ENCODE results near the gene BCHE.

BCHE gene

DNA sequence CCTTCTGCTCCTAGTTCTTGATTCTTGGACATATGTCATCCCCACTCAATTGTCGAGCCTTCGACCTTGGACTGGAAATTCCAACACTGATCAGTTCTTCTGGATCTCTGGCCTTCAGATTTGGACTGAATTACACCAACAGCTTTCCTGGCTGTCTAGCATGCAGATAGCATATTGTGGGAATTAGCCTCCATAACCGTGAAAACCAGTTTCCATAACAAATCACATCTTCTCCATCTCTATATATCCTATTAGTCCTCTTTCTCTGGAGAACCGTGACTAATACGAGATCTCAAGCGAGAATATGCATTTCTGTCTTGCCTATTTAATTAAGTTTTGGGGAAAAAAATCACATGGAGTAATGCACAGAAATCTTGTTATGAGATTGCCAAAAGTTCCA is 8.8 kb upstream of the BCHE start:
- no peak overlapping the region for H3K4me3 ChIP-seq (ENCODE audit: low read depth, low read length)
- TF ChIP-seq, protein P1, sequence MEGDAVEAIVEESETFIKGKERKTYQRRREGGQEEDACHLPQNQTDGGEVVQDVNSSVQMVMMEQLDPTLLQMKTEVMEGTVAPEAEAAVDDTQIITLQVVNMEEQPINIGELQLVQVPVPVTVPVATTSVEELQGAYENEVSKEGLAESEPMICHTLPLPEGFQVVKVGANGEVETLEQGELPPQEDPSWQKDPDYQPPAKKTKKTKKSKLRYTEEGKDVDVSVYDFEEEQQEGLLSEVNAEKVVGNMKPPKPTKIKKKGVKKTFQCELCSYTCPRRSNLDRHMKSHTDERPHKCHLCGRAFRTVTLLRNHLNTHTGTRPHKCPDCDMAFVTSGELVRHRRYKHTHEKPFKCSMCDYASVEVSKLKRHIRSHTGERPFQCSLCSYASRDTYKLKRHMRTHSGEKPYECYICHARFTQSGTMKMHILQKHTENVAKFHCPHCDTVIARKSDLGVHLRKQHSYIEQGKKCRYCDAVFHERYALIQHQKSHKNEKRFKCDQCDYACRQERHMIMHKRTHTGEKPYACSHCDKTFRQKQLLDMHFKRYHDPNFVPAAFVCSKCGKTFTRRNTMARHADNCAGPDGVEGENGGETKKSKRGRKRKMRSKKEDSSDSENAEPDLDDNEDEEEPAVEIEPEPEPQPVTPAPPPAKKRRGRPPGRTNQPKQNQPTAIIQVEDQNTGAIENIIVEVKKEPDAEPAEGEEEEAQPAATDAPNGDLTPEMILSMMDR (IDR thresholded peaks at IDR 0.05; ENCODE audit: low read depth, low read length) = no peak

- TF ChIP-seq, protein P1 (IDR thresholded peaks at IDR 0.05; ENCODE audit: low read depth, low read length) = no peak
- H3K4me3 ChIP-seq (ENCODE audit: low read depth, low read length) = no peak overlapping the region
Measured at GRCh38 chr3:165839296-165840076, 2.3 kb upstream of the BCHE start.

GRCh38 chr3:165837801-165838200 is 578 bp upstream of the BCHE start:
- TF ChIP-seq, protein P1 (IDR thresholded peaks at IDR 0.05; ENCODE audit: low read depth, low read length) = no peak
- H3K4me3 ChIP-seq (ENCODE audit: low read depth, low read length) = no peak overlapping the region

DNA sequence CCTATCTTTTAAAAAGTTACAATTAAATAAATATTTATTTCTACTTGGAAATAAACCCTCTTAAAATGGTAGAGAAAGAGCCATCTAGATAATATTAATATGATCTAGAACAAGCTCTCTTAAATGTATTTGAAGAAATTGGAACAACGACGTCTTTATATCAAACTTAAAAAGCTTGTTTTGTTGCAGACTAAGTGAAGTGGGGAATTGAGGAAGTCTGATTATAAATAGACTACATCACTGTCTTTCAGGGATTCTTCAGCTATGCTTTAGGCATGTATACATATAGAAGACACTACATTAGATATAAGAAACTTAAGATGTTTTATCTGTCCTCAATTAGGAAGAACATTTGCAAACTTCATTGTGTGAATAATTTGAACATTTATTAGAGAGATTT is 1.8 kb downstream of the BCHE start:
- H3K4me3 ChIP-seq (ENCODE audit: low read depth, low read length) = no peak overlapping the region
- TF ChIP-seq, protein P1 (IDR thresholded peaks at IDR 0.05; ENCODE audit: low read depth, low read length) = no peak

DNA sequence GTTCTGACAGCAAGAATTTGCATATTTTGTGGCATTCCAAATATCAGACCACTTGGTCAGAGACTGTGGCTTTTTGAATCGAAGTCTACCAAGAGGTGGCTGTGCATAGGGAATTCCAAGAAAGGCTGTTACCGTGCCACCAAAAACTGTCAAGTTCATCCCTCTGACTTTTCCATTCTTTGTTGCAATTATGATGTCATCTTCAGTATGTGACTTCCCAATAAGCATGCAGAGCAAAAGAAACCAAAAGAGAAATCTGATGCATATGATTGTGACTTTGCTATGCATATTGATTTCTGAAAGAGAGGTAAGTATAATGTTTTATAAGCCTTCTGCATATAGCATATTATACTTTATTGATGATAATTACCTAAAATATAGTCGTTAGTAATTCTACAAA is 6.5 kb downstream of the BCHE start:
- TF ChIP-seq, protein P1 (IDR thresholded peaks at IDR 0.05; ENCODE audit: low read depth, low read length) = no peak

DNA sequence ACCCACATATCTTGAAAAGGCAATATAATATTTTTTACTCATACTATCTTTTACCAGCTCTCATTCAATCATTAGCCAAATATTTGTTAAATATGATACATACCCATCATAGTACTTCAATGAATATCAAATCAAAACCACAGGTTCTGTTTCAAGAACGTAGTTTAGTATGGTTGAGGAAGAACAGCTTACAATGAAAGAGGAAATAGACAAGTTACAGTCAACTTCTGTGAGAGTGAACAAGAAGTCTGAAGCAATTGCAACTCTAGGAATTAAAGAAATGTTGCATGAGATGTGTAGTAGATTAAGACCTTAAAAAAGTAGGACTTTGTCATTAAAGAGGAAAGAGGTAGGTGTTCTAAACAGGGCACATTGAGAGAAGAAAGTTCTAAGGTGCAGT is 9.3 kb downstream of the BCHE start:
- TF ChIP-seq, protein P1 (IDR thresholded peaks at IDR 0.05; ENCODE audit: low read depth, low read length) = no peak
- no peak overlapping the region for H3K4me3 ChIP-seq (ENCODE audit: low read depth, low read length)

More for the DNA sequence above, 6.5 kb downstream of the BCHE start:
- H3K4me3 ChIP-seq (ENCODE audit: low read depth, low read length) = no peak overlapping the region

DNA sequence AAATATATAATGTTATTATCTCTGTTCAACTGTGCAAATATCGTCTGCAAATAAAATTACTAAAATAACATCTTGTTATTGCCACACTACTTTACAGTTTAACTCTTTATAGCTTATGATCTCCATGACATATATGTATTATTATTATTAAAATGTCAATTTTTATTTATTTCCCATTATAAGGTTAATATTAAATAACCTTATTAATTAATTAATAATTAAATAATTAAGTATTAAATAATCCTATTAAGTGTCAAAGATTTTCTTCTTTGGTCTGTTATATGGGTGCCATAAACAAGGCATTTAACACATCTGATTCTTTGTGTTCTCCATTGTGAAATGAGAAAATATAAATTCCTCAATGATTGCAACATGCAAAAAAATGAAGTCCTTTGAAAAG is 10.0 kb downstream of the BCHE start:
- no peak overlapping the region for H3K4me3 ChIP-seq (ENCODE audit: low read depth, low read length)
- TF ChIP-seq, protein P1 (IDR thresholded peaks at IDR 0.05; ENCODE audit: low read depth, low read length) = no peak
